HEK293 (cell line): ENCODE results near the gene PCDHB1.

Source experiments
- CTCF ChIA-PET: fragments of 350-600 bp; formaldehyde crosslinking; extraction: SDS; loops from one replicate; lab custom pipeline; 2021; ENCODE audit warnings: antibody characterized with exemption; lab: Yijun Ruan, JAX
- POLR2A ChIA-PET: fragments of 300-600 bp; formaldehyde crosslinking; extraction: SDS; loops from one replicate; lab custom pipeline; 2020; ENCODE audit warnings: antibody characterized with exemption, inconsistent platforms; lab: Yijun Ruan, JAX
- H3K27ac ChIP-seq: fragments of 200-500 bp; sonication (Bioruptor generic); 2 replicates; pipeline ENCODE4 v1.5.1; 2014; ENCODE audit warnings: low read depth, low read length, control low read depth, inconsistent platforms; ENCODE audit errors: extremely low read depth
- H3K36me3 ChIP-seq, 2 experiments: fragments of 200-500 bp in 1 of 2; sonication (Bioruptor generic) in 1 of 2; 1 replicate in 1 of 2; 2 replicates in 1 of 2; pipeline ENCODE4 v1.5.1; 2014 to 2017; ENCODE audit warnings: inconsistent platforms in 2 of 2, low read length in 2 of 2; ENCODE audit not compliant: control insufficient read depth in 2 of 2, insufficient read depth in 1 of 2
- H3K4me1 ChIP-seq: fragments of 200-500 bp; sonication (Bioruptor generic); 2 replicates; pipeline ENCODE4 v1.5.1; 2014; ENCODE audit warnings: mild to moderate bottlenecking, low read length, inconsistent platforms; ENCODE audit not compliant: control insufficient read depth, insufficient read depth
- H3K4me3 ChIP-seq: 2 replicates; pipeline ENCODE4 v1.5.1; 2011; ENCODE audit warnings: low read depth, mild to moderate bottlenecking, control low read depth, low read length, moderate library complexity
- H3K9me3 ChIP-seq: fragments of 200-500 bp; sonication (Bioruptor generic); 2 replicates; pipeline ENCODE4 v1.5.1; 2014; ENCODE audit warnings: low read depth, low read length, inconsistent platforms; ENCODE audit not compliant: control insufficient read depth, insufficient read depth
- AEBP2 ChIP-seq: fragments of 450-650 bp; formaldehyde crosslinking; IDR thresholded peaks from 2 replicates; pipeline ENCODE4 v1.5.1; 2016; ENCODE audit warnings: missing biosample characterization, missing genetic modification characterization, borderline replicate concordance
- ATF2 ChIP-seq: fragments of 450-650 bp; formaldehyde crosslinking; IDR thresholded peaks from 2 replicates; pipeline ENCODE4 v1.5.1; 2016; ENCODE audit warnings: missing biosample characterization, missing genetic modification characterization, low read depth
- GLI2 ChIP-seq: fragments of 450-650 bp; formaldehyde crosslinking; IDR thresholded peaks from 2 replicates; pipeline ENCODE4; 2017; ENCODE audit warnings: missing biosample characterization, missing genetic modification characterization, low read depth, borderline replicate concordance
- KLF16 ChIP-seq: fragments of 450-650 bp; formaldehyde crosslinking; IDR thresholded peaks from 2 replicates; pipeline ENCODE4 v1.5.1; 2017; ENCODE audit warnings: missing biosample characterization, missing genetic modification characterization
- KLF8 ChIP-seq: fragments of 450-650 bp; formaldehyde crosslinking; IDR thresholded peaks from 2 replicates; pipeline ENCODE4 v1.5.1; 2016; ENCODE audit warnings: missing biosample characterization, missing genetic modification characterization
- MYNN ChIP-seq: fragments of 450-650 bp; formaldehyde crosslinking; IDR thresholded peaks from 2 replicates; pipeline ENCODE4 v1.5.1; 2016; ENCODE audit warnings: missing biosample characterization, missing genetic modification characterization, borderline replicate concordance
- OSR2 ChIP-seq: fragments of 450-650 bp; formaldehyde crosslinking; IDR thresholded peaks from 2 replicates; pipeline ENCODE4 v1.5.1; 2016; ENCODE audit warnings: missing biosample characterization, missing genetic modification characterization
- SP2 ChIP-seq: fragments of 450-650 bp; formaldehyde crosslinking; IDR thresholded peaks from 2 replicates; pipeline ENCODE4 v1.5.1; 2016; ENCODE audit warnings: missing biosample characterization, missing genetic modification characterization
- ZBTB49 ChIP-seq: fragments of 450-650 bp; formaldehyde crosslinking; IDR thresholded peaks from 2 replicates; pipeline ENCODE4 v1.5.1; 2016; ENCODE audit warnings: missing biosample characterization, missing genetic modification characterization, low read depth
- ZFHX2 ChIP-seq: fragments of 450-650 bp; formaldehyde crosslinking; conservative IDR thresholded peaks from 2 replicates; pipeline ENCODE4 v1.5.1; 2016; ENCODE audit warnings: missing biosample characterization, missing genetic modification characterization
- ZFP3 ChIP-seq: fragments of 450-650 bp; formaldehyde crosslinking; IDR thresholded peaks from 2 replicates; pipeline ENCODE4 v1.5.1; 2016; ENCODE audit warnings: low read depth, missing biosample characterization, missing genetic modification characterization
- ZNF155 ChIP-seq: fragments of 450-650 bp; formaldehyde crosslinking; IDR thresholded peaks from 2 replicates; pipeline ENCODE4 v1.5.1; 2016; ENCODE audit warnings: missing biosample characterization, missing genetic modification characterization
- ZNF174 ChIP-seq: fragments of 450-650 bp; formaldehyde crosslinking; IDR thresholded peaks from 2 replicates; pipeline ENCODE4 v1.5.0; 2017; ENCODE audit warnings: missing biosample characterization, mild to moderate bottlenecking, missing genetic modification characterization
- ZNF2 ChIP-seq: fragments of 450-650 bp; formaldehyde crosslinking; IDR thresholded peaks from 2 replicates; pipeline ENCODE4 v1.5.1; 2016; ENCODE audit warnings: missing biosample characterization, missing genetic modification characterization
- ZNF292 ChIP-seq: fragments of 450-650 bp; formaldehyde crosslinking; IDR thresholded peaks from 2 replicates; pipeline ENCODE4 v1.5.1; 2016; ENCODE audit warnings: low read depth, missing biosample characterization, missing genetic modification characterization, borderline replicate concordance
- ZNF324 ChIP-seq: fragments of 450-650 bp; formaldehyde crosslinking; IDR thresholded peaks from 2 replicates; pipeline ENCODE4 v1.5.1; 2016; ENCODE audit warnings: missing biosample characterization, missing genetic modification characterization
- ZNF37A ChIP-seq: fragments of 450-650 bp; IDR thresholded peaks from 2 replicates; pipeline ENCODE4 v1.5.1; 2018; ENCODE audit warnings: missing biosample characterization, missing genetic modification characterization
- ZNF394 ChIP-seq: fragments of 450-650 bp; formaldehyde crosslinking; IDR thresholded peaks from 2 replicates; pipeline ENCODE4 v1.5.1; 2016; ENCODE audit warnings: missing biosample characterization, missing genetic modification characterization, mild to moderate bottlenecking, moderate library complexity, borderline replicate concordance
- ZNF488 ChIP-seq: fragments of 450-650 bp; formaldehyde crosslinking; IDR thresholded peaks from 2 replicates; pipeline ENCODE4 v1.5.1; 2016; ENCODE audit warnings: missing biosample characterization, missing genetic modification characterization
- ZNF529 ChIP-seq: fragments of 450-650 bp; formaldehyde crosslinking; IDR thresholded peaks from 2 replicates; pipeline ENCODE4 v1.5.1; 2017; ENCODE audit warnings: missing genetic modification characterization, missing biosample characterization; ENCODE audit not compliant: insufficient replicate concordance
- ZNF555 ChIP-seq: fragments of 450-650 bp; formaldehyde crosslinking; conservative IDR thresholded peaks from 2 replicates; pipeline ENCODE4 v1.5.1; 2017; ENCODE audit warnings: missing biosample characterization, mild to moderate bottlenecking, missing genetic modification characterization, inconsistent platforms
- ZNF596 ChIP-seq: fragments of 450-650 bp; IDR thresholded peaks from 2 replicates; pipeline ENCODE4 v1.5.0; 2018; ENCODE audit warnings: missing biosample characterization, mild to moderate bottlenecking, missing genetic modification characterization, moderate library complexity
- ZNF600 ChIP-seq: fragments of 450-650 bp; formaldehyde crosslinking; IDR thresholded peaks from 2 replicates; pipeline ENCODE4 v1.5.1; 2016; ENCODE audit warnings: missing biosample characterization, missing genetic modification characterization
- ZNF610 ChIP-seq: fragments of 450-650 bp; formaldehyde crosslinking; IDR thresholded peaks from 2 replicates; pipeline ENCODE4 v1.5.1; 2016; ENCODE audit warnings: missing biosample characterization, missing genetic modification characterization, borderline replicate concordance
- ZNF837 ChIP-seq: fragments of 450-650 bp; formaldehyde crosslinking; IDR thresholded peaks from 2 replicates; pipeline ENCODE4 v1.5.1; 2016; ENCODE audit warnings: missing biosample characterization, missing genetic modification characterization
- ZXDB ChIP-seq: fragments of 450-650 bp; formaldehyde crosslinking; IDR thresholded peaks from 2 replicates; pipeline ENCODE4 v1.5.1; 2016; ENCODE audit warnings: missing biosample characterization, missing genetic modification characterization

Gene PCDHB1

GRCh38 chr5:141010047-141010793 lies 41.0 kb upstream of the PCDHB1 start:
- TF ChIP-seq ATF2 (tag by site-specific recombination) (0 out of 2 replicates have a peak, but pooled peaks have one; percentile 19), KLF16 (tag by site-specific recombination) (no peak), ZBTB49 (tag by site-specific recombination) (no peak), ZNF292 (tag by site-specific recombination) (no peak), ZNF596 (tag by site-specific recombination) (no peak), ZXDB (tag by site-specific recombination) (no peak)
- Histone ChIP-seq H3K4me3 (no peak overlapping the region), H3K36me3 (no peaks in the 10 kb centered on the region), H3K9me3 (no peaks in the 10 kb centered on the region), H3K4me1 (no peaks in the 10 kb centered on the region), H3K27ac (no peak overlapping the region)
- CTCF ChIA-PET: interaction anchor here (0.6 to 1.2 kb wide), 2 partner anchors 30 to 84 kb away, joined by 3 to 4 read pairs; partner anchors contain the start of gene PCDHAC1
- POLR2A ChIA-PET: no interaction called here

GRCh38 chr5:141017943-141018342 lies 33.2 kb upstream of the PCDHB1 start:
- Histone ChIP-seq H3K36me3 (no peaks in the 10 kb centered on the region), H3K27ac (no peak overlapping the region), H3K4me3 (no peak overlapping the region), H3K4me1 (no peaks in the 10 kb centered on the region), H3K9me3 (no peaks in the 10 kb centered on the region)
- TF ChIP-seq ZNF837 (no peak), ZNF37A (tag by site-specific recombination) (no peak), ZNF600 (tag by site-specific recombination) (no peak)
- ChIA-PET CTCF (interaction anchor here (0.6 to 1.7 kb wide), 3 partner anchors 50 to 149 kb away, joined by 3 to 6 read pairs (median 5); partner anchors contain the start of gene PCDHA11), POLR2A (no interaction called here)

GRCh38 chr5:141022384-141022783 lies 28.8 kb upstream of the PCDHB1 start:
- no peaks in the 10 kb centered on the region for H3K9me3 ChIP-seq
- CTCF ChIA-PET: interaction anchor here (0.7 kb wide), 1 partner anchor 150 kb away, joined by 3 read pairs; no protein-coding TSS in a partner anchor
- TF ChIP-seq ZNF394 (tag by site-specific recombination) (no peak), ZNF174 (tag by site-specific recombination) (no peak), AEBP2 (tag by site-specific recombination) (no peak), ZNF555 (tag by site-specific recombination) (no peak), ZFHX2 (tag by site-specific recombination) (no peak), GLI2 (no peak), ZNF610 (tag by site-specific recombination) (no peak), ZFP3 (tag by site-specific recombination) (no peak), KLF8 (tag by site-specific recombination) (no peak), ZNF155 (no peak), ZNF324 (tag by site-specific recombination) (no peak), OSR2 (tag by site-specific recombination) (no peak), ZNF2 (tag by site-specific recombination) (no peak), SP2 (tag by site-specific recombination) (no peak), MYNN (tag by site-specific recombination) (no peak), ZNF529 (tag by site-specific recombination) (no peak), ZNF488 (no peak)

More at GRCh38 chr5:141022384-141022783, 28.8 kb upstream of the PCDHB1 start:
- H3K27ac ChIP-seq: no peak overlapping the region
- no peaks in the 10 kb centered on the region for H3K4me1 ChIP-seq
- H3K4me3 ChIP-seq: no peak overlapping the region
- POLR2A ChIA-PET: no interaction called here
- no peaks in the 10 kb centered on the region for H3K36me3 ChIP-seq
